Astrocyte (in vitro differentiated cells and primary cell): ENCODE measurements around the gene SCNN1G. TPM values are rescaled to one million over a fixed set of nuclear protein-coding genes. Genes with fewer than 3 reads are reported as not detected.

Source experiments
- DNase-seq: peaks from one replicate; pipeline ENCODE4 v3.0.0-alpha.2; 2010; ENCODE audit warnings: low read depth
- FAIRE-seq: peaks from 2 replicates; lab custom pipeline; 2011; peaks lifted over from hg19 to GRCh38; lab: Jason Lieb, UNC
- H2AFZ ChIP-seq: 2 replicates; pipeline ENCODE4 v1.6.0; 2012; ENCODE audit warnings: low read depth, low read length, inconsistent platforms
- H3K27ac ChIP-seq: 2 replicates; pipeline ENCODE4 v1.5.1; 2011; ENCODE audit warnings: low read depth, low read length, inconsistent platforms
- H3K27me3 ChIP-seq: 2 replicates; pipeline ENCODE4 v1.6.0; 2011; ENCODE audit warnings: low read length, inconsistent platforms; ENCODE audit not compliant: insufficient read depth
- H3K36me3 ChIP-seq: 2 replicates; pipeline ENCODE4 v1.5.1; 2011; ENCODE audit warnings: low read length, inconsistent platforms; ENCODE audit not compliant: insufficient read depth
- H3K4me1 ChIP-seq: 2 replicates; pipeline ENCODE4 v1.5.1; 2011; ENCODE audit warnings: low read length, inconsistent platforms; ENCODE audit not compliant: insufficient read depth
- H3K4me2 ChIP-seq: 2 replicates; pipeline ENCODE4 v1.6.0; 2012; ENCODE audit warnings: low read length, inconsistent platforms
- H3K4me3 ChIP-seq: 2 replicates; pipeline ENCODE4 v1.5.1; 2011; ENCODE audit warnings: low read depth, mild to moderate bottlenecking, low read length, inconsistent platforms; ENCODE audit not compliant: insufficient read depth
- H3K79me2 ChIP-seq: 2 replicates; pipeline ENCODE4 v1.6.0; 2012; ENCODE audit warnings: mild to moderate bottlenecking, low read length, inconsistent platforms; ENCODE audit not compliant: insufficient read depth
- H3K9ac ChIP-seq: 2 replicates; pipeline ENCODE4 v1.6.0; 2012; ENCODE audit warnings: mild to moderate bottlenecking, low read length, inconsistent platforms
- H3K9me3 ChIP-seq: 2 replicates; pipeline ENCODE4 v1.5.1; 2012; ENCODE audit warnings: low read depth, mild to moderate bottlenecking, low read length, inconsistent platforms; ENCODE audit not compliant: insufficient read depth
- H4K20me1 ChIP-seq: 2 replicates; pipeline ENCODE4 v1.6.0; 2012; ENCODE audit warnings: low read length, inconsistent platforms; ENCODE audit not compliant: insufficient read depth
- H3K27ac Mint-ChIP-seq: one replicate; pipeline ENCODE4 v1.8.0; 2021; ENCODE audit warnings: mild to moderate bottlenecking, mixed read lengths; ENCODE audit not compliant: unreplicated experiment
- H3K27me3 Mint-ChIP-seq: one replicate; pipeline ENCODE4 v1.8.0; 2021; ENCODE audit warnings: low read depth, mixed read lengths; ENCODE audit not compliant: unreplicated experiment
- H3K36me3 Mint-ChIP-seq: one replicate; pipeline ENCODE4 v1.8.0; 2021; ENCODE audit warnings: low read depth, mixed read lengths; ENCODE audit not compliant: unreplicated experiment
- H3K4me1 Mint-ChIP-seq: one replicate; pipeline ENCODE4 v1.8.0; 2021; ENCODE audit warnings: low read depth, mixed read lengths; ENCODE audit not compliant: unreplicated experiment
- H3K4me3 Mint-ChIP-seq: one replicate; pipeline ENCODE4 v1.8.0; 2021; ENCODE audit warnings: mild to moderate bottlenecking, moderate library complexity, mixed read lengths; ENCODE audit not compliant: unreplicated experiment
- H3K9me3 Mint-ChIP-seq: one replicate; pipeline ENCODE4 v1.8.0; 2021; ENCODE audit warnings: mild to moderate bottlenecking, mixed read lengths; ENCODE audit not compliant: unreplicated experiment
- CTCF ChIP-seq: IDR thresholded peaks from 2 replicates; pipeline ENCODE4 v1.5.1; 2011; ENCODE audit warnings: low read depth, mild to moderate bottlenecking, inconsistent platforms, low read length, moderate library complexity; ENCODE audit not compliant: insufficient read depth
- EZH2 ChIP-seq: IDR thresholded peaks from 2 replicates; pipeline ENCODE4 v1.6.1; 2012; ENCODE audit warnings: mild to moderate bottlenecking, low read length, inconsistent platforms; ENCODE audit not compliant: insufficient read depth
- total RNA-seq: library from RNA; stranded (reverse); gene quantifications from 2 replicates; pipeline ENCODE4 v1.2.1, GENCODE V29; 2021

The SCNN1G gene
- total RNA-seq, 1 donor from 2014 or later = not detected

DNA sequence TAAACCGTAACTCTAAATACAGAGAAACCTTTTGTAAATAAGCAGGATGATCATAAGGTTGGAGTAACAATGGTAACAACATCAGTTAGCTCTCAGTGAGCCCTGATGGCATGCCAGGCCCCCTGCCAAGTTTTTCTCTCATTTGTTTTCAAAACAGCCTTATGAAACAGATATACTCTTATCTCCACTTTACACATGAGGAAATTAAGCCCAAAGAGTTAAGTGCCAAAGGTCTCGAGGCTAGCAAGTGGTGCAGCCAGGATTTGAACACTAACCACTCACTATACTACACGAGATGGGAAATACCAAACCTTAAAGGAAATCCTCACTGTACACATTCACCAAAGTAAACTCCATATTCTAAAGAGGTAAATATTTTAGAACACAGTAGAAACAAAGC, 48.3 kb upstream of the SCNN1G start:
- Mint-ChIP-seq H3K4me3 (no peak overlapping the region), H3K4me1 (peaks cover 5% of the 10 kb centered on the region), H3K36me3 (peaks cover 5% of the 10 kb centered on the region), H3K9me3 (peaks cover 28% of the 10 kb centered on the region), H3K27ac (no peak overlapping the region), H3K27me3 (no peaks in the 10 kb centered on the region)
- Histone ChIP-seq H3K4me3 (no peak overlapping the region), H3K79me2 (peaks cover 99% of the 10 kb centered on the region), H2AFZ (no peak overlapping the region), H4K20me1 (peaks cover 72% of the 10 kb centered on the region), H3K4me1 (peaks cover 5% of the 10 kb centered on the region), H3K36me3 (no peaks in the 10 kb centered on the region), H3K9ac (no peak overlapping the region), H3K4me2 (no peak overlapping the region), H3K27ac (no peak overlapping the region), H3K27me3 (no peaks in the 10 kb centered on the region), H3K9me3 (peaks cover 4% of the 10 kb centered on the region)
- no peak for DNase-seq
- no peak for TF ChIP-seq CTCF
- TF ChIP-seq EZH2 = no peak
- FAIRE-seq = no peak

DNA sequence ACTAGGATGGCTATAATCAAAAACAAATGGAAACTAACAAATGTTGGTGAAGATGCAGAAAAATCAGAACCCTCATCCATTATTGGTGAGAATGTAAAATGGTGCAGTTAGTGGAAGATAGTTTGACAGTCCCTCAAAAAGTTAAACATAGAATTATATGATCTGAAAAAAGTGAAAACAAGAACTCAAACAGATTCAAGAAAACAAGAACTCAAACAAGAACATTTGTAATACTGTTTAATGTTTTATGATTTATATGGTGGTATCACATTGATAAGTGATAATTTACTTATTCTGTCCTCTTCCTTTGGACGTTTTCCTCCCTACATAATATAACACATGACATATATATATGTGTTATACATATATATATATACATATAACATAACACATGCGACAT, 45.3 kb upstream of the SCNN1G start:
- H3K9me3 Mint-ChIP-seq = peaks cover 28% of the 10 kb centered on the region
- FAIRE-seq (no peak), DNase-seq (no peak)
- H3K4me2 ChIP-seq = no peak overlapping the region
- no peaks in the 10 kb centered on the region for H3K27me3 ChIP-seq
- H3K9ac ChIP-seq = no peak overlapping the region
- H3K9me3 ChIP-seq = peaks cover 4% of the 10 kb centered on the region
- no peak overlapping the region for H3K27ac Mint-ChIP-seq
- H2AFZ ChIP-seq = no peak overlapping the region
- peaks cover 5% of the 10 kb centered on the region for H3K36me3 Mint-ChIP-seq
- H4K20me1 ChIP-seq = peaks cover 67% of the 10 kb centered on the region
- peaks cover under 1% of the 10 kb centered on the region for H3K4me1 Mint-ChIP-seq
- TF ChIP-seq EZH2 (no peak), CTCF (no peak)
- H3K27me3 Mint-ChIP-seq = no peaks in the 10 kb centered on the region
- H3K4me3 ChIP-seq = no peak overlapping the region
- no peaks in the 10 kb centered on the region for H3K36me3 ChIP-seq
- H3K27ac ChIP-seq = no peak overlapping the region
- no peak overlapping the region for H3K4me3 Mint-ChIP-seq
- peaks cover 7% of the 10 kb centered on the region for H3K4me1 ChIP-seq
- peaks cover 100% of the 10 kb centered on the region for H3K79me2 ChIP-seq

- no peak overlapping the region for H3K4me2 ChIP-seq
- no peaks in the 10 kb centered on the region for H3K27me3 ChIP-seq
- Mint-ChIP-seq H3K27ac (no peak overlapping the region), H3K36me3 (peaks cover 5% of the 10 kb centered on the region), H3K9me3 (peaks cover 28% of the 10 kb centered on the region), H3K27me3 (no peaks in the 10 kb centered on the region), H3K4me1 (no peaks in the 10 kb centered on the region), H3K4me3 (no peak overlapping the region)
- no peak for TF ChIP-seq EZH2
- no peaks in the 10 kb centered on the region for H3K36me3 ChIP-seq
- H3K79me2 ChIP-seq = peaks cover 100% of the 10 kb centered on the region
- no peak overlapping the region for H2AFZ ChIP-seq
- peaks cover 4% of the 10 kb centered on the region for H3K9me3 ChIP-seq
- peaks cover 8% of the 10 kb centered on the region for H3K4me1 ChIP-seq
- no peak overlapping the region for H3K4me3 ChIP-seq
- peaks cover 71% of the 10 kb centered on the region for H4K20me1 ChIP-seq
- FAIRE-seq (no peak), DNase-seq (no peak)
- no peak overlapping the region for H3K27ac ChIP-seq
- no peak overlapping the region for H3K9ac ChIP-seq
These were observed 44.7 kb upstream of the SCNN1G start for GRCh38 chr16:23137818-23138217.
